GM21576 (cell line): ENCODE measurements around the gene PACSIN2.
"Not testable (repeated sequence)": the region's sequence is repeated elsewhere in the genome, so short reads cannot be mapped to it uniquely, and the experiment has no call there.

ENCODE experiments used
- ATAC-seq: cut with Tn5 transposase; IDR thresholded peaks from one replicate; pipeline ENCODE4 v1.9.1; 2021; ENCODE audit warnings: mild to moderate bottlenecking, moderate library complexity; ENCODE audit not compliant: unreplicated experiment

Gene PACSIN2

DNA sequence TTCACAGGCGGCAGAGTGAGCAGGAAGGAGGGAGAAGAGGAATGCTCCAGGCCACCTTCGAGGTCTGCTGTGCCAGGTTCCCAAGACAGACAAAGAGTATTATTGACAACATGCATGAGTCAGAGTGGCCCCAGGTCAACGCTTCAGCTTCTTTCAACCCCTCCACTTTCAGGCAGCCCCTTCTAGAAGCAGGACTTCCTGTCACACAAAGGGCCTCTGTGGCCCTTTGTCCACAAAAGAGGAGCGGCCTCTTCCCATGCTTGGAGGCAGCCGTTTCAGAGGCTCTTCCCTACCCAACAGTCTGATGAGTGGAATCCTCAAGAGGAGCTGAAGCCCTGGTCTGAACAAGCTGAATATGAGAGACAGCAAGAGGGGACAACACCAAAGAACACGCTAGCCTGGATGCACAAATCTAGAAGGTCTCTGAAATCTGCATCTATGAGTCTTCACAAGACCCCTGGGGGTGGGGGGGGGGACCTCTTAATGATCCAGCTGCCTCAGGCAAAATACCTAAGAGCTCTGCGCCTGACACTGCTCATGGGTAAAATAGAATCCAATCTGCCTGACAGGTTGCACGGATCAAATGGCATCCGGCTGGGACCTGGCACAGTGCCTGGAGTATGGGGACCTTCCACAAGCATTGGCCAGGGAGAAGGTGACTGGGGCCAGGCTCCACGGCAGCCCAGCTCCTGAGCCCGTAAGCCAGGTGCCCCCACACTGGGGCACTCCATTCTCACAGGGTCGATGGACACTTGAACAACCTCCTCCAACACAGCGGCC, 67.5 kb downstream of the PACSIN2 start:
- ATAC-seq, result no peak

DNA sequence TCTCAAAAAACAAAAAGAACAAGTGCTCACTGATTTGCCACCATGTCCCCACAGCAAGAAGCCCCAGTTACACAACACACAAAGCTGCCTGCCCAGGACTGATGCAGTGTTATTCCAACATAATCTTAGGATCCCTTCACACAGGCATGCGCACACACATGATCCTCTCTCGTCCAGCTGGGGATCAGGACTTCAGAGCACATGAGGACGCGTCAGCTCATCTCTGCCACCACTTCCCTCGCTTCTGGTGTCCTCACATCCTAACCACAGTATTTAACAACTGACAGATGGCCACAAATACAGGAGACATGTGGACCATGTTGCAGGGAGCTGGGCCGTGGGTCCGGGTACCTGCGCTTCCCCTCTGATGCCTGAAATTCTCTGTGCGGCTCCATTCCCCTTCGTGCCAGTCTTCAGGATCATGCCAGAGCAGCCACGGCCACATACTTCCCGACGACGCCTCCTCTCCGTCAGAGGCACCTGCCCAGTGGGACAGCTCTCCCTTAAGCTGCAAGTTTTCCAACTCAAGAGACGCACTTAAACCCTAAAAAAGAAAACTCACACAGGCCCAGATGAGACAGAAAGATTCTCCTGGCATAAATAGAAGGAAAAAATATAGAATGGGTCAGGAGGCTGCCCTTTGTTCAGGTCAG, 68.3 kb downstream of the PACSIN2 start:
- no peak for ATAC-seq

DNA sequence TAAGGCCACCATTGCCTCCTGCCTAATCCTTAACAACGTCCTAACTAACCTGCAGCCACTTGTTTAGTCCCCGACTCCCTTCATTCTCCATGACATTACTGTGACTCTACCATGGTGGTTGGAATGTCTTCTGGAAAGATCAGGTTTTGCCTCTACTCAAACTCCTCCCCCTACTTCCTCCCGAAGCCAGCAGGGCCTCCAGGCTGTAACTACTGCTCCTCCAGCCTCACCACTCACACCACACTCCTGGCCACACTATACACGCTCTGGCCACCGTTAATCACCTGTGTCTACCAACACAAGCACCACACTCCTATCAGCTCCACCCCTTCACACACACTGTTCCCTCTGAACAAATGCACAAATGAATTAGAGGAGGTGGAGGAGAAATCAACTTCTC, 69.2 kb downstream of the PACSIN2 start:
- ATAC-seq, result no peak

DNA sequence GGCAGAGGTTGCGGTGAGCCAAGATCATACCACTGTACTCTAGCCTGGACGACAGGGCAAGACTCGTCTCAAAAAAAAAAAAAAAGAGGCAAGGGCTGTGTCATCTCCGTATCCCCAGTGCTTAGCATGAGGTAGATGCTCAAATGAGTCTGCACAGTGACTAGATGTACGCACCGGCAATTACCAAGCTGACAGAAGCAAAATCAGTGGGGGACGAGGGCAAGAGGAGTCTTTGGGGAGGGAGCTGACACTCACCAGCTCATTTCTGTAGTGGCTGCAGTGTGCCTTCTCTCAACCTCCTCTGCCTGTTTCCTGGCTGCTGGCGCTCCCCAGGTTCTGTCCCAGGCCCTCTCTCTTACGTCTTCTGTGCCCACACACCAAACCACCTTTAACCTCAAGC, 69.9 kb downstream of the PACSIN2 start:
- ATAC-seq, result no peak

DNA sequence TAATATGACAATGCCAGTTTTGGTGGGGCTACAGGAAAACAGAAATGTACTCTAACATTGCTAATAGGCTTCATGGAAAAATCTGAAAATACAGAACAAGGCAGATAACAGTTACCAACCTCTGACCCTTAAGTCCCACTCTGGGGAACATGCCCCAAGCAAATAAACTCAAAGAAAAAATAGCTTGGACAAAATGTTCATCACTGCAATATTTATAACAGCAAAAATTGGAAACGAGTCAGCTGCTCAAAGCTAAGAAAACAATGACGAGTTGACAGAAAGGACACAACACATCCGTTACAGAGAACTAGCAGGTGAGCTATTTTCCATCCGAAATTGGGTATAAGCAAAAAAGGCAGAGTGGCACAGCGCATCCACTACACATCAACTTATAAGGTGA, 70.5 kb downstream of the PACSIN2 start:
- ATAC-seq, result no peak

DNA sequence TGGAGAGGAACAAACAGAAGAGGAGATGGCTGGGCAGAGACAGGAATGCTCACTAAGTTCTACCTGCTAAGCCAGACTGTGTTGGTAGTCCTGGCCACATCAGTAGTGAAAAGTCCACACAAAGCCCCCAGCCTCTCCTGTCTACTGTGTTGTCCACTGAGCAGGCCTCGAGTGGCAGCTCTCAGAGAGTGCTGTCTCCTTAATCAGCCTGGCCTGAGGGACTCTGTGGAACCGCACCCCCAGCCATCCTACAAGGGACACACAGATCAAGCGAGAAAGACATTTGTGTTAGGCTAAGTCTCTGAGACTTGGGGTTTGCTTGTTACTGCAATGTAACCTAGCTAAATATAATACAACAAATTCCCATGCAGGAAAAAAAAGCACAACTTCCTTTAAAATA, 71.0 kb downstream of the PACSIN2 start:
- ATAC-seq, result no peak

DNA sequence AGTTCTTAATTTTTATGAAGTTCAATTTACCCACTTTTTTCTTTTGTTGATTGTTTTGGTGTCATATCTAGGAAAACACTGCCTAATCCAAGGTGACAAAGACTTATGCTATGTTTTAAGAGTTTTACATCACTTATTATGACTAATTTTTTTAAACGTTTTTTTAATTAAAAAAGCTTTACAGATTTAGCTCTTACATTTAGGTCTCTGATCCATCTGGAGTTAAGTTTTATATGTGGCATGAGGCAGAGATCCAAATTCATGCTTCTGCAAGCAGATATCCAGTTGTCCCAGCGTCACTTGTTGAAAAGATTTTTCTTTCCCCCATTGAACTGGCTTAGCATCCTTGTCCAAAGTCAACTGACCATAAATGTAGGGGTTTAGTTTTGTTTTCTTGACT, 72.6 kb downstream of the PACSIN2 start:
- ATAC-seq, result no peak

DNA sequence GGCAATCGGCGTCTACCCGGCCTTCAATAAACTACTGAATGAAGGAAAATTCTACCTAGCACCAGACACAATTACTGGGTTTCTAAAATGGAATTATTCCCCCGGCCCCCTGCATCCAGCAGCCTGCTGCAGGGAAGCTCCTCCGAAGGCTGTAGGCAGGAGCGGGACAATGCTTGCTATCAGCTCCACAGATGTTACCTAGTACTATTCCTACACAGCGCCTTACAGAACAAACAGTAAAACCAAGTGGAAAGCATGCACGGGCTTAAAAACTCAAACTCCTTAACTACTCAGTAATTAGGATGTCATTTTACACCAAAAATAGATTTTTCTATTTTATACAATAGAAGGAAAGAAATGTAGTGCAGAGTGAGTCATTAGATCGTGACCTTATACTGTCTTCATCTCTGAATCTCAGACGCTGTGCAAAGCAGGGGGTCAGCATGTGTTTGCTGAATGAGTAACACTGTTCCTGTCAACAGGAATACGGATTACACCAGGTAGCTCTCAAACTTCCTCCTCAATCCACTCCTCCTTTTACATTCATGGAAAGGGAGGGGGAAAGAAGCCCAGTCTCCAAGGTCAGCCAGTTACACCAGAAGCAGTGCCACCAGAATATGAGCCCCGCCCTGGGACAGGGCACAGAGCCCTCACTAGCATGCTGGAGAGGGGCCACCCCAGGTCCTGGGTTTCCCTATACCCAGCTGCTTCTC, 74.9 kb downstream of the PACSIN2 start:
- ATAC-seq, result no peak

DNA sequence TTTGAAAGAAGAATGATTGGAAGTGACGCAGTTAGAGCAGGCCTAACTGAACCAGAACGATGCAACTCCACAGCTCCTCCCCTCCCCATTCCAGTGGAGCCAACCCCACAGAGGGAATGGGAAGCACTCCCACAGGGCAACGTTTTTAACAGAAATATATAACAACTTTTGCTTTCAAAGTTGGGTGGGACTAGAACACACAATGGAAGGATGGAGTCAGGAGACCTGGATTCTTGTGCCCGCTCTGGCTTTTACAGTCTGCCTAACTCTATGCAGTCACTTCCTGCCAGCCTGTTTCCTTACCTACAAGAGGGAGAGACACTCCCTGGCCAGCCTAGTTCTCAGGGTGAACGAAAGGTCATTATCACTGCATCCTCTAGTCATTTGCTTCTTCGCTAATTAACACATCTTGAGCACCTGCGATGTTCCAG, 75.5 kb downstream of the PACSIN2 start:
- ATAC-seq, result no peak

DNA sequence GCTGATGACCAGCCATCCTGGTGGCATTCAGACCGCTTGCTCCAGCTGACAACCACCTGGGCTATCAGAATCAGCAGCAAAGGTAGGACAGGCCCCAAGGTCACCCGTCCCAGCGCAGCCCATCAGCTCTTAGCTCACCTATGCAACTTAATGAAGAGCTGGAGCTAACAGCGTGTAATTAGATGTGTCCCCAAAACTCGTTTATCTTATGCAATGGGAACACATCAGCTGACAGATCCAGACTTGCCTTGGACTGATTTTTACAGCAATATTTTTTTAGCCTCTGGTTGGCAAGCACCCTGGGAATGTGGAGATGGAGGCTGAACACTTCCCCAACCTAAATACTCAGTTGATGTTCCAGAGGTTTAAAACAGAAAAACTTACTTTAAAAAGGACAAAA, 76.0 kb downstream of the PACSIN2 start:
- no peak for ATAC-seq

DNA sequence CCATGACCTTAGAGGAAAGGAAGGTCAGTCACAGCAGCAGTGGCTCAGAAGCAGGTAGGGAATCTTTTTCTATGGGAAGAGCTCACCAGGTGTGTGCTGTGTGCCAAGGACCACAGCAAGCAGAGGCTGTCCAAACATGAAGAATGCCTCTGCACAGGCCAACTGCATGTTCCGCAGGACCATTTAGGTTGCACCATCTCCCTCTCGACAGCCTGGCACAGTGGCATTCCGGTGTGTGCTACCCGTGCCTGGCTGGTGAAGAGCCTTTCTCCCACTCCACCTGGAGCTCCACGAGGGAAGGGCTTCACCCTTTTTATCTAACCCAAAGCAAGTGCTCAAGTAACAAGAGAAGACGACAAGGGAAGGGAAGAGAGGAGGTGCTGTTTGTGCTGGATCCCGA, 76.5 kb downstream of the PACSIN2 start:
- ATAC-seq, result no peak

DNA sequence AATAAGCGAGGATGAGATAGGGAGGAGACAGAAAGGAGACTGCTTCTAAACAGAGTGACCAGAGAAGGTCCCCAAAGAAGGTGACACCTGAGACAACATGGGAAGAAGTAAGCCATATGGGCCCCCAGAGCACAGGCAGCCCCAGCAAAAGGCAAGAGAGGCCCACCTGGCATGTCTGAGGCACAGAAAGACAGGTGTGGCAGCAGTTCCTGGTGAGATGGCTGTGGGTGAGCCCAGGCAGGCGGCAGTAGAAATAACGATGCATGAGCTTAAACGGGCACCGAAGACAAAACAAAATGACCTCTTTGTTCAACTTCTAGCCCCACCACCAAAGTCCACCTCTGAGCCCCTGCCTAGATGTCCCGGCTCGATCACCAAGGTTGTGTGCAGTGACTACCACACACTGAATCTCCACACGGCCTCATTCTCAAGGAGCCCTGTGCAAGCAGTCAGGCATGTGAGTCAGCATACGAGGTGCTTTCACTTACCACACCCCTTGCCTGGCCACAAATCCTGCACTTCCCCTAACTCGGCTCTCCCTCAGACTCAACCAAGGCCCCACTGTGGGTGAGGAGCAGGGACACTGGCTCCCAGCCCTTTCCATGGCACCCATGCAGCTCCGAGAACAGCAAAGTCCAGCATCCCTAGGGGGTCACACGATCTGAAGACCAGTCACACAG, 77.6 kb downstream of the PACSIN2 start:
- peak; percentile 50 for ATAC-seq

DNA sequence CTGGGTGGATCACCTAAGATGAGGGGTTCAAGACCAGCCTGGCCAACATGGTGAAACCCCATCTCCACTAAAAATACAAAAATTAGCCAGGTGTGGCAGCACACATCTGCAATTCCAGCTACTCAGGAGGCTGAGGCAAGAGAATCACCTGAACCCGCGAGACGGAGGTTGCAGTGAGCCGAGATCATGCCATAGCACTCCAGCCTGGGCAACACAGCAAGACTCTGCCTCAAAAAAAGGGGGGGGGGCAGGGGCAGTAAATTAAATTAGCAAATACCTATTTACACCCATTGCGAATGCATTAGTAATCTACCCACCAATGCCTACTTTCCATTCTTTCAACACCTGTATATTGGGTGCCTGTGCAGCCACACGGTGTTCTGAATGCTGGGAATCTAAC, 78.3 kb downstream of the PACSIN2 start:
- ATAC-seq, result not testable (repeated sequence)

DNA sequence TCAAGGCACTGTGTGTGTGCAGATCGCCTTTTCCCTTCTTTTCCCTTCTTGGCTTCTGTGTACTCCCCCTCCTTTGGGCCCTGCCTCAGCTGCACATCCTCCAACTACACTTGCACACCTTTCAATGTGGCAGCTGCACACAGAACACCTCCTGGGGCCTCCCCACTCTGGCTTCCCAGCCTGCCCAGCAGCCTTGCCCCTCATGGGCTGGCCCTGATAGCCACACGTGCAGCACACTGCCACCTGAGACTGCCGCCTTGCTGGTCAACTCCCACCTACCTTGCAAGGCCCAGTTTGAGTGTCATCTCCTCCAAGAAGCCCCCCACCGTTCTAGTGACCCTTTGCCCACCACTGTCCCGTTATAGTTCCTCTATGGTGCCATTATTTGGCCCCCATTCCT, 80.6 kb downstream of the PACSIN2 start:
- no peak for ATAC-seq

DNA sequence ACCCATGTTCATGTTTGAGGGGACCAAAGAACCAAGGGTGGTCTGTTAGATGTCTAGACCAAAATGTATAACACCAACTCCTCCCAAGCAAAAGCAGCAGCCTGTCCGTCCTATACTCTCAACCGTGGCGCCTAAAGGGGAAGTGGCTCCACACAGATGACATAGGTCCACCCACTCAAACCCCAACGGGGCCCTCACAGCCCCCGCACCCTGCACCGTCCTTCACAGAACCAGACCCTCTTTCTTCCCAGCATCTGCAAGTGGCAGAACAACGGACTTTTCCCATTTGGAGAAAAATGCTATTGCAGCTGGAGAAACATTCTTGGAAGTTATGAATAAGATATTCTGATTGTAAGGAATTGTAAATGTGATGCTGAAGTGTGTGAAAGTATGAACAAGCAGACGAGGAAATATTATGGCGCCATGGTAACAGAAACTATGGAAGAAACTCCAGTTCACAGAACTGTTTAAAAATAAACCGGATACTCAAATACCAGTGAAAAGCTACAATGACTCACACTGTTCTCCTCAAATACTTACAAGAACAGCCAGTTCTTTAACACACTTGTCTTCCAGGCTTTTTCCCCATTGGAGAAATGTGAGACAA, 81.4 kb downstream of the PACSIN2 start:
- peak; percentile 42 for ATAC-seq

DNA sequence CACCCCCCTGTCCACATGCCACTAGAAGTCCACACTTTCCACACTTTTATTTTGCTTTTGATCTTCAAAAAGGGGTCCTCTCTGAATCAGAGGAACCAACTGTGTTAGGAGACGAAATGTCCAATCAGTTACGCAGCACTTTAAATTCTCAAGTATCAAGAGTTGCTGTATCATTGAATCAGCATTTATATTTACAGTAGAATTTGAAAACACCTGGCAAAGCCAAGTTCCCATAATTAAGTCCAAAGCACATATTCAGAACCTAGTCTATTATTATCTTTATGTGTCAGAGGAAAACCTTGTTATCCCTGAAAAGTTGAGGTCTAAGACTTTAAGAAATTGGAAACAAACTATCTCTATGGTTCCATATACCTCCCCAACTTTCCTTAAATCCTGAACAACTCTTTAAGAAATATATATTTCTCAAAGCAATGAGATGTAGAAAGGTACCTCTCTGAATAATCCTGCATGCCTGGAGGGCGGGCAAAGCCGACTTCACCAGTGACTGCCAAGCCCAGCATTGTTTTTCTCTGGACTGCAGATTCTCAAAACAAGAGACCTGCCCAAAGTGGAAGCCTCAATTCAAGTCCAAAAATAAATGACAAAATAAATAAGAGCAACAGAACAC, 82.0 kb downstream of the PACSIN2 start:
- ATAC-seq, result no peak

DNA sequence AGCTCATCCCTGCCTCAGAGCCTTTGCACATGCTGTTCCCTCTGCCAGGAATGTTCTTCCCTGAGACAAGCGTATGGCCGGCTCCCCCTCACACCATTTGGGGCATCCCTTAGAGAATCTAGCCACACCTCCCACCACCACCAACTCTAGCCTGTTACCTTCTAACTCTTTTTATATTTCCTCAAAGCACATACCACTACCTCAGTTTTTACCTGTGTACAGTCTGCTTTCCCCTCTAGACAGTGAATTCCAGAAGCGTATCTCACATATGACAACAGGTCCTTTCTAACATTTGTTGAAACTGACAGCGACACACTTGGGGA, 82.8 kb downstream of the PACSIN2 start:
- no peak for ATAC-seq

DNA sequence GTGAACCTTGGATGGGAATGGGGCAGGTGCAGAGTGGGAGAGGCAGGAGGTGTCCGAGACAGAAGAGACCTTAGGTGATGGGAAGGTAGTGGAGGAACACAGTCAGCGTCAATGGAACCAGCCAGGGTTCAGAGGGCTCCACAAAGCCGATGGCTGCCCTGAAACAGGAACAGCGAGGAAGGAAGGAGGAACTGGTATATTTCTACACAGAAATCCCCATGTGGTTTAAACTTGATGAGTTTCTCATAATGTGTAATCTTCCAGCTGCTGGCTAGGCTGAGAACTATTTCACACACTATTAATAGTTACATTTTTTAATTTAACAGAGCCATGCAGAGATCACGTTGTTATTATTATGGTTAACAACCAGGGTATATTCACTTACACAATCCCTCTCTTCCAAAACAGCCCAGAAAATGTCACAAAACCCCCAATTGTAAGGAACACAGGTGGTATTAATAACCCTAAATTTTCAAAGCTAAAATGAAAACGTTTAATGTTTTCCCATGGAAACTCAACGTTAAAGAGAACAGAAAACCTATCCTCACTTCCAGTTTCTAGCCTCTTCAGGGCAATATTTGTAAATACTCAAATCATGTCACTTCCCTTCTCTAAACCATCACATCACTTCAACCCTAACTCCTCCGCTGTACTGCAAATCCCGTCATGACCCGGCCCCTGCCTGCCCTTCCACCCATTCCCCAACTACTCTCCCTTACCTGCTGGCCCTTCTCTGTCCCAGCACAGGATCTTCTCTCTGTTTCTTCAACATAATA, 83.3 kb downstream of the PACSIN2 start:
- ATAC-seq, result no peak

DNA sequence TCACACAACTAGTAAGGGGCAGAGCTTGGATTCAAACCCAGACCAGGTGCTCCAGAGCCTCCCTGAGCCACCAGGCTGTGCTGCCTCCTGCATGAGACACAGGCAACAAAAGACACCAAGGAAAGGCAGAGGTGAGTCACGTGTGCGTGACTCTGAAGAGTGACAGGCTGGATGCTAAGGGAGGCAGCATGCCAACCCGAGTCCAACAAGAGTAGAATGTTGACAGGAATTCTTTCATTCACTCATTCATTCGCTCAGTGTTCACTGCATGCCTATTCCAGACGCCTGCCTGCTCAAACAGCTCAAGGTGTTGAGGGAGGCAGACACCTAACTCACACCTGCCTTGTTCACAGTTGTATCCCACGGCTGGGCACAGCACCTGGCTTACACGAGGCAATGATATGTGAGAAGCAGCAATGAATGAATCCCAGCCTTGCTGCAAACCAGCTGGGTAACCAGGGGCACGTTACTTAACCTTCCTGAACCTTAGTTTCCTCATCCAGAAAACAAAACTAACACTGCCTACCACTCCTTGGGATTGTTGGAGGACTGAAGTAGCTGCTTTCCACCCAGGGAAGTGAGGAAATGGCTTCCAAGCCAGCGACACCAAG, 84.0 kb downstream of the PACSIN2 start:
- ATAC-seq, result no peak

DNA sequence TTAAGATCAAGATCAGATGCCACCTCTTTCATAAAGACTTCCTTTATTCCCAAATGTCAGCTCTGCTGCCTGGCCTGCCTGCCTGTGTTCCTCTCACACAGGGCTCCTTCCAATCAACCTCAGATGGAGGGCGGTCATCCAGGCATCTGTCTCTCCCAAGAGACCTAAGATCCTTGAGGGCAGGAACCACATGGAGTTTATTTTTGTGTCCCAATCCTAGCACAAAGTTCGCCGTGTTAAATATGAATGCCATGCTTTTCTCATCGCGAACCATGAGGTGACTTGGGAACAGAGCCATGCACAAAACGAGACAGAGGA, 85.2 kb downstream of the PACSIN2 start:
- ATAC-seq, result no peak
